Mesendoderm (in vitro differentiated cells): ENCODE measurements around the gene EYA2.

Source experiments
- DNase-seq: peaks from one replicate; pipeline ENCODE4 v3.0.0; 2013
- H2AK5ac ChIP-seq: 2 replicates; pipeline ENCODE4 v1.6.1; 2013; ENCODE audit warnings: low read length, inconsistent platforms
- H2BK120ac ChIP-seq: 2 replicates; pipeline ENCODE4 v1.6.1; 2013; ENCODE audit warnings: low read depth, mild to moderate bottlenecking, low read length, moderate library complexity, mixed read lengths
- H2BK15ac ChIP-seq: replicated peaks from 2 replicates; pipeline ENCODE4 v1.6.1; 2013; ENCODE audit warnings: low read depth, mild to moderate bottlenecking, moderate library complexity
- H2BK5ac ChIP-seq: 2 replicates; pipeline ENCODE4 v1.6.1; 2013; ENCODE audit warnings: low read length, inconsistent platforms
- H3K18ac ChIP-seq: 2 replicates; pipeline ENCODE4 v1.6.1; 2013; ENCODE audit warnings: mild to moderate bottlenecking, low read length, mixed read lengths
- H3K23ac ChIP-seq: one replicate; pipeline ENCODE4 v1.6.1; 2013; ENCODE audit warnings: low read length
- H3K27ac ChIP-seq: 2 replicates; pipeline ENCODE4 v1.5.1; 2013; ENCODE audit warnings: low read depth, mild to moderate bottlenecking, inconsistent platforms, low read length, moderate library complexity
- H3K27me3 ChIP-seq: 2 replicates; pipeline ENCODE4 v1.6.1; 2013; ENCODE audit warnings: low read length, control low read depth, mild to moderate bottlenecking, inconsistent platforms; ENCODE audit not compliant: insufficient read depth, poor library complexity
- H3K36me3 ChIP-seq: 2 replicates; pipeline ENCODE4 v1.6.1; 2013; ENCODE audit warnings: low read length, inconsistent platforms; ENCODE audit not compliant: control insufficient read depth, insufficient read depth
- H3K4ac ChIP-seq: one replicate; pipeline ENCODE4 v1.6.1; 2013; ENCODE audit warnings: low read depth, mild to moderate bottlenecking, low read length, moderate library complexity
- H3K4me1 ChIP-seq: 2 replicates; pipeline ENCODE4 v1.6.1; 2013; ENCODE audit warnings: low read depth, low read length, inconsistent platforms; ENCODE audit not compliant: control insufficient read depth
- H3K4me2 ChIP-seq: 2 replicates; pipeline ENCODE4 v1.6.1; 2013; ENCODE audit warnings: low read length
- H3K4me3 ChIP-seq: 2 replicates; pipeline ENCODE4 v1.5.1; 2013; ENCODE audit warnings: mild to moderate bottlenecking, low read length
- H3K56ac ChIP-seq: one replicate; pipeline ENCODE4 v1.6.1; 2013; ENCODE audit warnings: low read length
- H3K79me1 ChIP-seq: 2 replicates; pipeline ENCODE4 v1.6.1; 2013; ENCODE audit warnings: low read length, inconsistent platforms
- H3K79me2 ChIP-seq: 2 replicates; pipeline ENCODE4 v1.6.1; 2013; ENCODE audit warnings: mild to moderate bottlenecking, low read length; ENCODE audit not compliant: control insufficient read depth, insufficient read depth
- H3K9ac ChIP-seq: 2 replicates; pipeline ENCODE4 v1.6.1; 2013; ENCODE audit warnings: low read length, inconsistent platforms
- H4K5ac ChIP-seq: one replicate; pipeline ENCODE4 v1.6.1; 2013; ENCODE audit warnings: low read length
- H4K8ac ChIP-seq: one replicate; pipeline ENCODE4 v1.6.1; 2013; ENCODE audit warnings: low read depth, mild to moderate bottlenecking, control low read depth, low read length, moderate library complexity
- WGBS: extraction: QIAGEN DNeasy Blood & Tissue Kit; methylation state at CpG from one replicate; pipeline ENCODE4 v1.1.7; 2013; ENCODE audit warnings: low lambda C conversion rate, missing lambda C conversion rate; ENCODE audit not compliant: insufficient coverage; ENCODE audit errors: extremely low coverage; 5-methylcytosine and 5-hydroxymethylcytosine counted together

The EYA2 gene

DNA sequence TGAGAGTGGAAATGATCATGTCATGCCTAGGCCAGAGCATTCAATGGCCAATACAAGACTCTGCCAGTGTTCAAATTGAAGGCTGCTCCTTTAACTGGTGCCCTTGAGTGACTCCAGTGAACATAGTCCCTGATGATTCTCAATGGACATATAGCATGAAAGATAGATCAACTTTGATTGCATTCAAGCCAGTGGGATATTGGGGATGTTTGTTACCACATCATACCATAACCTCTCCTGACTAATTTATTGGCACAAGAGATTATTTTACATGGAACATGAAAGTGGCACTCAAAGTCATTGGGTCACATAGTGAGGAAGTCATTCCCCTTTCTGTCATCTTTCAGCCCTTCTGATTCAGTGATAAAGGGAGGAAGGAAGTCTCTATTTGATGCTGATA is 139.0 kb downstream of the EYA2 start:
- Histone ChIP-seq H3K79me1 (no peaks in the 10 kb centered on the region), H3K18ac (no peak overlapping the region), H3K4me3 (no peak overlapping the region), H3K27me3 (no peaks in the 10 kb centered on the region), H4K8ac (no peak overlapping the region), H2AK5ac (no peak overlapping the region), H3K4me1 (no peaks in the 10 kb centered on the region), H3K56ac (no peak overlapping the region), H4K5ac (no peak overlapping the region), H3K23ac (no peak overlapping the region), H3K4ac (no peak overlapping the region), H3K36me3 (no peaks in the 10 kb centered on the region), H2BK120ac (no peak overlapping the region), H2BK15ac (no peak overlapping the region), H3K79me2 (no peaks in the 10 kb centered on the region), H2BK5ac (no peak overlapping the region), H3K27ac (no peak overlapping the region), H3K4me2 (no peak overlapping the region), H3K9ac (no peak overlapping the region)
- DNase-seq = no peak

- Histone ChIP-seq H4K5ac (no peak overlapping the region), H3K4me2 (no peak overlapping the region), H2BK5ac (no peak overlapping the region), H3K79me2 (no peaks in the 10 kb centered on the region), H2BK15ac (no peak overlapping the region), H3K9ac (no peak overlapping the region), H3K4ac (no peak overlapping the region), H2BK120ac (no peak overlapping the region), H3K79me1 (no peaks in the 10 kb centered on the region), H3K56ac (no peak overlapping the region), H3K4me3 (no peak overlapping the region), H3K23ac (no peak overlapping the region), H3K27me3 (no peaks in the 10 kb centered on the region), H4K8ac (no peak overlapping the region), H3K4me1 (no peaks in the 10 kb centered on the region), H3K27ac (no peak overlapping the region), H2AK5ac (no peak overlapping the region), H3K36me3 (no peaks in the 10 kb centered on the region), H3K18ac (no peak overlapping the region)
- DNase-seq = no peak
- no CpG with 5 or more reads among the region's 10 CpGs for WGBS
These were observed 140.5 kb downstream of the EYA2 start for GRCh38 chr20:47035026-47035590.

DNA sequence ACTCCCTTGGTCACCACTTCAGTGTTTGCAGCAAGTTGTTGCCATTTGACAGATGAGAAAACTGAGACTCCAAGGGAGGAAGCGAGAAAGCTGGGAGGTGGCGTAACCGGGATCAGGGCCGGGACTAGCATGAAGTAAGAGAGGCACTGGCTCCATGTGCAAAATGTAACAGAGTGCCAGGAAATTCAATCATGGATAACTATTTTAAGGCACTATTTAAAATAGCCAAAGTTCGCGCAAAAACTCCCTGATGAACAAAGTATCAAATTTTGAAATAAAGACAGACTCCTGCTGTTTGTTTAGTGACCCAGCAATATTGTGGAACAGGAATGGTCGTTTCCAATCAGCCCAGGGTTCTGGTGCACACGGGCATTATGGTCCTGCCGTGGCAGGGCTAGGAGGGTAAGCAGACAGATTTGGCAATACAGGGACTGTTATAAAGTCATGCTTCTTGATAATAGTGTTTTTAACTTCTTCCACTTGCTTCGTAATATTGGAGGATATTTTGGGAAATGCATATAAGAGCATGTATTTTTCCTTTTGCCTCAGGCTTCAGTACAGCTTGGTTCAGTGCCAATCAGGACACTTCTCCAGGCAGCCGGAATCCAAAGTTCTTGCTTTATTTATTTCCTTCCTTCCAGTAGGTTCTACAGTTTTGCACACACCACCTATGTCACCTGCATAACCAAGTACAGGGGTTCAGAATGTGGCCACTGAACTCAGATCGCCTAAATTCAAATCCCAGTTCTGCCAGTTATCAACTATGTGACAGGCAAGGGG is 141.6 kb downstream of the EYA2 start:
- Histone ChIP-seq H3K4ac (no peak overlapping the region), H3K4me3 (no peak overlapping the region), H3K79me1 (no peaks in the 10 kb centered on the region), H3K4me1 (no peaks in the 10 kb centered on the region), H4K8ac (no peak overlapping the region), H4K5ac (no peak overlapping the region), H3K27ac (no peak overlapping the region), H3K23ac (no peak overlapping the region), H3K18ac (no peak overlapping the region), H3K56ac (no peak overlapping the region), H3K4me2 (no peak overlapping the region), H3K9ac (no peak overlapping the region), H2BK5ac (no peak overlapping the region), H3K36me3 (no peaks in the 10 kb centered on the region), H2BK15ac (no peak overlapping the region), H3K27me3 (no peaks in the 10 kb centered on the region), H3K79me2 (no peaks in the 10 kb centered on the region), H2AK5ac (no peak overlapping the region), H2BK120ac (no peak overlapping the region)
- no peak for DNase-seq
- WGBS = no CpG with 5 or more reads among the region's 12 CpGs

DNA sequence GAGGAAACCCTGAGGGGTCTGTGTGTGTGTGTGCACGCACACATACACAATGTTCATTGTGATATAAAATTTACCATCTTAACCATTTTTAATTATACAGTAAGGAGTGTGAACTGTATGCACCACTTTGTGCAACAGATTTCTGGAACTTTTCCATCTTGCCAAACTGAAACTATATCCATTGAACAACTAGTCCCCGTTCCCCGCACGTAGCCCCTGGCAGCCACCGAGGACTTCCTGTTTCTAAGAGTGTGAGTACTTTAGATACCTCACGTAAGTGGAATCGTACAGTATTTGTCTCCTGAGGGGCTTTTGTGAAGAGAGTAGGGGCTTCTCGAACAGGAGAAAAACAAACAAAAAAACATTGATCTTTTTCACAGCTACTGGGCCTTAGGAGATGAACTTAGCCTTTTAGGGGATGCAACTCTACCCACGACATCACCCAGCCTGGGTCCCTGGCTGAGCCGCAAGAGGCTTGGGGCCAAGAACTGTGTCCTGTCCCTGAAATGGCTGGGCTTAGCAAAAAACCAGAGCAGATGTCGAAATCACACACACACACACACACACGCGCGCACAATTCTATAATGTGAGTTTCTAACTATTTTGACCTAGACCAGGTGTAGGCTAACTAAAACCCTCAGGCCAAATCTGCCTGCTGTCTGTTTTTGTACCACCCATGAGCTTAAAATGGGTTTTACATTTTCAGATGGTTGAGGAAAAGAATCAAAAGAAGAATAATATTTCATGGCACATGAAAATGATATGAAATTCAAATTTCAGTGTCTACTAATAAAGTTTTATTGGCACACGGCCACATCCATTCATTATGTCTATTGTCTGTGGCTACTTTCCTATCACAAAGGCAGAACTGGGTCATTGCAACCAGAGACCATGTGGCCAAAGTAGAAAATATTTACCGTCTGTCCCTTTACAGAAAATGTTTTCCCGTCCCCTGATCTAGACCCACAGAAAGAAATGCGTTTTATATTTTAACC is 144.2 kb downstream of the EYA2 start:
- Histone ChIP-seq H2BK15ac (no peak overlapping the region), H3K23ac (no peak overlapping the region), H4K5ac (no peak overlapping the region), H4K8ac (no peak overlapping the region), H2BK5ac (no peak overlapping the region), H3K4ac (no peak overlapping the region), H3K79me2 (no peaks in the 10 kb centered on the region), H3K4me3 (no peak overlapping the region), H3K18ac (no peak overlapping the region), H2AK5ac (no peak overlapping the region), H3K36me3 (no peaks in the 10 kb centered on the region), H3K4me2 (no peak overlapping the region), H2BK120ac (no peak overlapping the region), H3K4me1 (no peaks in the 10 kb centered on the region), H3K27ac (no peak overlapping the region), H3K27me3 (no peaks in the 10 kb centered on the region), H3K9ac (no peak overlapping the region), H3K79me1 (no peaks in the 10 kb centered on the region), H3K56ac (no peak overlapping the region)
- no peak for DNase-seq
- WGBS = no CpG with 5 or more reads among the region's 18 CpGs

DNA sequence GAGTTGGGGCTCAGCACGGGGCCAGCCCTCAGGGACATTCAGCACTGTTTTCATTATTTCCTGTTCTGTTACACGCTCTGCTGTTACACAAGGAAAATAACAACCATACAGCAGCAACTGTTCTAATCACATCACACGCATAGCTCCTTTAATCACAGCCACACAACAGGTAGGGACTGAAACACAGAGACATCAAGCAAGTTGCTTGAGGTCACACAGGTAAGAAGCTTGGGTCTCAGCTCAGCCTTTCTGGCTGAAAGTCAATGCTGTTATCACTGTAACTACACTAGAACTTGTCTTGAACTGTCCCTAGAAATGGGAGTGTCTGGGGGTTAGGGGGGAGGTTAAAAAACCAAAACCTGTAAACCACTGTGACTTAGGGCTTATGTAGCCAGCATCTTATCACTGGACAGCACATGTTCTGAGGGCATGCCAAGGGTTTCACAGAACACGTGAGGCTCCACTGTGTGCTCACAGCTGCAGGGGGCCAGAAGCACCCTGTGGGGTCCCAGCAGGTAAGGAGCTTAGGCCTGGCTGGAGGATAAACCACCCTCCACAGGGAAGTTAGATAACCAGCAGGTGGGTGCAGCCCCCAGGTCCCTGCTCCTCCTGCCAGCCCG is 146.0 kb downstream of the EYA2 start:
- no peak for DNase-seq
- H3K4me1 ChIP-seq = no peaks in the 10 kb centered on the region
- no peak overlapping the region for H3K18ac ChIP-seq
- H3K36me3 ChIP-seq = no peaks in the 10 kb centered on the region
- no peak overlapping the region for H2BK5ac ChIP-seq
- WGBS = no CpG with 5 or more reads among the region's 5 CpGs
- no peak overlapping the region for H3K4me3 ChIP-seq
- H3K9ac ChIP-seq = no peak overlapping the region
- no peak overlapping the region for H3K23ac ChIP-seq
- H4K5ac ChIP-seq = no peak overlapping the region
- no peak overlapping the region for H3K4me2 ChIP-seq
- no peak overlapping the region for H2BK120ac ChIP-seq
- H3K27me3 ChIP-seq = no peaks in the 10 kb centered on the region
- H2AK5ac ChIP-seq = no peak overlapping the region
- no peaks in the 10 kb centered on the region for H3K79me1 ChIP-seq
- H4K8ac ChIP-seq = no peak overlapping the region
- no peak overlapping the region for H3K4ac ChIP-seq
- no peak overlapping the region for H3K56ac ChIP-seq
- no peaks in the 10 kb centered on the region for H3K79me2 ChIP-seq
- no peak overlapping the region for H3K27ac ChIP-seq
- no peak overlapping the region for H2BK15ac ChIP-seq
